HG02759 (cell line): ENCODE data around the gene KBTBD13.
"Not testable (repeated sequence)": the region's sequence is repeated elsewhere in the genome, so short reads cannot be mapped to it uniquely, and the experiment has no call there.

Source experiments
- ATAC-seq: cut with Tn5 transposase; IDR thresholded peaks from one replicate; pipeline ENCODE4 v1.9.1; 2021; ENCODE audit warnings: mild to moderate bottlenecking, moderate library complexity; ENCODE audit not compliant: unreplicated experiment

The KBTBD13 gene

GRCh38 chr15:65069179-65069578 is 7.4 kb upstream of the KBTBD13 start:
- no peak for ATAC-seq

GRCh38 chr15:65069779-65070546 is 6.6 kb upstream of the KBTBD13 start:
- ATAC-seq: no peak

- ATAC-seq: no peak
Measured at GRCh38 chr15:65071381-65071811, 5.2 kb upstream of the KBTBD13 start.

GRCh38 chr15:65072027-65072426 is 4.5 kb upstream of the KBTBD13 start:
- no peak for ATAC-seq

GRCh38 chr15:65072617-65073016 is 3.9 kb upstream of the KBTBD13 start:
- no peak for ATAC-seq

- ATAC-seq: not testable (repeated sequence)
Measured at GRCh38 chr15:65074946-65075345, 1.6 kb upstream of the KBTBD13 start.

GRCh38 chr15:65075607-65076395 is 745 bp upstream of the KBTBD13 start:
- ATAC-seq: not testable (repeated sequence)

GRCh38 chr15:65077291-65077980 is 890 bp downstream of the KBTBD13 start:
- ATAC-seq: no peak

GRCh38 chr15:65077981-65078352 is 1.4 kb downstream of the KBTBD13 start:
- no peak for ATAC-seq

- no peak for ATAC-seq
Measured at GRCh38 chr15:65079580-65079979, 3.0 kb downstream of the KBTBD13 start.

GRCh38 chr15:65081270-65081669 is 4.7 kb downstream of the KBTBD13 start:
- ATAC-seq: no peak

- no peak for ATAC-seq
Measured at GRCh38 chr15:65081758-65082157, 5.2 kb downstream of the KBTBD13 start.

- no peak for ATAC-seq
Measured at GRCh38 chr15:65082303-65082953, 5.9 kb downstream of the KBTBD13 start.

- no peak for ATAC-seq
Measured at GRCh38 chr15:65083262-65083701, 6.7 kb downstream of the KBTBD13 start.

- no peak for ATAC-seq
Measured at GRCh38 chr15:65084500-65085206, 8.1 kb downstream of the KBTBD13 start.

GRCh38 chr15:65085207-65085753 is 8.7 kb downstream of the KBTBD13 start:
- ATAC-seq: no peak

- ATAC-seq: no peak
Measured at GRCh38 chr15:65085990-65086679, 9.6 kb downstream of the KBTBD13 start.

- no peak for ATAC-seq
Measured at GRCh38 chr15:65086680-65087111, 10.2 kb downstream of the KBTBD13 start.

- ATAC-seq: no peak
Measured at GRCh38 chr15:65087411-65087810, 10.9 kb downstream of the KBTBD13 start.
